NCI-H446 treated with DMSO at 0.1 percent for 48 hours (cell line): ENCODE measurements around the gene RTN4RL1.

Experiments
- DNase-seq: peaks from one replicate; lab custom pipeline; 2025; lab: John Stamatoyannopoulos, UW

Gene RTN4RL1, protein sequence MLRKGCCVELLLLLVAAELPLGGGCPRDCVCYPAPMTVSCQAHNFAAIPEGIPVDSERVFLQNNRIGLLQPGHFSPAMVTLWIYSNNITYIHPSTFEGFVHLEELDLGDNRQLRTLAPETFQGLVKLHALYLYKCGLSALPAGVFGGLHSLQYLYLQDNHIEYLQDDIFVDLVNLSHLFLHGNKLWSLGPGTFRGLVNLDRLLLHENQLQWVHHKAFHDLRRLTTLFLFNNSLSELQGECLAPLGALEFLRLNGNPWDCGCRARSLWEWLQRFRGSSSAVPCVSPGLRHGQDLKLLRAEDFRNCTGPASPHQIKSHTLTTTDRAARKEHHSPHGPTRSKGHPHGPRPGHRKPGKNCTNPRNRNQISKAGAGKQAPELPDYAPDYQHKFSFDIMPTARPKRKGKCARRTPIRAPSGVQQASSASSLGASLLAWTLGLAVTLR

DNA sequence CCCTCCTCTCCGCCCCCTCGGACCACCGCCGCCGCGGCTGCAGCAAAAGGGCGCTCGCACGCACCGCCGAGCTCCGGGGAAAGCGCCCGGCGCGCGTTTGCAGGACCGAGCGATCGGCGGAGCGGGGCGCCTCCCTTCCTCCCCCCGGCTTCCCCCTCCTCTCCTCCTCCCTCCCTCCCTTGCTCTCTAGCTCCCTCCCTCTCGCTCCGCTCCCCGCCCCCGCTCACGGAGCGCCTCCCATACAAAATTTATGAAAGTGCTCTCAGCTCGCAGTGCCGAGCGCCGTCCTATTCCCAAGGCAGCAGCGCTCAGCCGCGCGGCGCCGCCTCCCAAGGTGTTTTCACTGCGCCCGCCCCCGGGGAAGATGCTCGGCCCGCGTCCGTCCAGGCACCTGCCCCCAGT lies at the start of gene RTN4RL1:
Gene RTN4RL1, minus strand, starts transcription at position 115 of the 402 bp plus-strand sequence. CDS start 469 bp downstream, outside the sequence.
- no peak for DNase-seq

DNA sequence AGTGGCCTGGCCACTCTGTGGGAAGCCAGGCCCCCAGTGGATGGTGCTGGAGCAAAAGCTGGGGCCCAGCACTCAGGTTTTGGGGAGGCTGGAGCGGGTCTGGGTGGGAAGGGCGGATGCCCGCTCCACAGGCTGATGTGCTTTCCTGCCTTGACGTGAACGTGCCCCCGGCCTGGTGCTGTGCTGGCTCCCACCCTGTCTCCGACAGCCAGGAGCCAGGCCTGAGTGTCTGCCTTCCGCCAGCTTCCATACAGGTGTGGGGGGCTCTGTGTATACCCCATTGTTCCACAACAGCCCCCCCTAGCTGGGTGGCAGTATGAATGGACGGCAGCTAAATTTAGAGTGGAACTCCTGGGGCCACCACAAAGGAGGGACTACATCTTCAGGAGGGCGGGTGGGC lies 49.8 kb upstream of the RTN4RL1 start:
- no peak for DNase-seq

DNA sequence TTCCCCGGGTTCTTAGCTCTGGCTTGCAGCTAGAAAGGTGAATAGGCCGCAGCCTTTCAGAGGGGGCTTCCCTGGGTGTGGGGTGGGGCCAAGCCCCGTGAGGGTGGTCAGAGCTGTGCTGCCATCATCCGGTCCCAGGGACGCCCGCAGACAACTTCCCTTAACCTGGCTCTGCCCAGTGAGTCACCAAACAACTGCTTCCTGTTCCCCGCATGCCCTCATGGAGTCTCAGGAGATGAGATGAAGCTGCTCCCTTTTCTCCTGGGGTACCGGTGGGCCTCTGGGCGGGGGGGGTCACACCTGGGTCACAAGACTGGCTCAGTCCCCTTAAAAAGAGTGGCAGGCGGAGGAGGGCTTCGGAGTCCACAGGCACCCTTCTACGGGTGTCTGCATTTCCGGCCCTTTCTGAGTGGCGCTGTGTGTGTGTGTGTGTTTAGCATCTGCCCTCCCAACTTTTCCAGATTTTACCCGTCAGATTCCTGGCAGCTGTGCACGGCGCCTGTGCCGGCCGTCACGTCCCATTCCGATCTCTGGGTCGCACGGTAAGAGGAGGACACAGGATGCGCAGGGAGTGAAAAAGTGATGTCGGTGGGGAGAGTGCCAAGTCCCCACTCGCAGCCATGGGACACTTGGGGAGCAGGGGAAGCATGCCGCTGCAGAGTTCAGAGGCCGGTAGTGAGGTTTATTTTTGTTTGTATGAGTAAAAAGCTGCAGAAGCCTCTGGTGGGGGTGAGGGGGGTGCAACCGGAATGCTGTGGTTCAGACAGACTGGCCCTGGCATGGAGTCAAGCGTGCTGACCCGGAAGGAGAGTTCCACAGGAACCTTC lies 46.5 kb upstream of the RTN4RL1 start:
- no peak for DNase-seq

DNA sequence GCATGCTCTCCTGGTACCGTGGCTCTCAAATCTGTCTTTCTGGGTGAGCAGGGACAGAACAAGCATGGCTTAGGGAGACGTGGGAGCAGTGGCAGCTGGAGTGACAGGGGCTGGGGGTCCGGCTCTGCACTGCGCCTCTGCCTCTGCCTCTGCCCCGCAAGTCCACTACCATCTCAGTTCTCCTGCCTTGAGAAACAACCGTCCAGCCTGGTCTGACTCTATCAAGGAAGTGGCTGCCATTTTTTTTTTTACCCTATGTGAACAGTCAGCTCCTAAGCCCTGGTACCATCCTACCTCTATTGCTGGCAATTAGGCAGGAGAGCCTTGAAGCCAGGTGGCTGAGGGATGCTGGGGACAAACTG lies 45.9 kb upstream of the RTN4RL1 start:
- DNase-seq, result no peak

DNA sequence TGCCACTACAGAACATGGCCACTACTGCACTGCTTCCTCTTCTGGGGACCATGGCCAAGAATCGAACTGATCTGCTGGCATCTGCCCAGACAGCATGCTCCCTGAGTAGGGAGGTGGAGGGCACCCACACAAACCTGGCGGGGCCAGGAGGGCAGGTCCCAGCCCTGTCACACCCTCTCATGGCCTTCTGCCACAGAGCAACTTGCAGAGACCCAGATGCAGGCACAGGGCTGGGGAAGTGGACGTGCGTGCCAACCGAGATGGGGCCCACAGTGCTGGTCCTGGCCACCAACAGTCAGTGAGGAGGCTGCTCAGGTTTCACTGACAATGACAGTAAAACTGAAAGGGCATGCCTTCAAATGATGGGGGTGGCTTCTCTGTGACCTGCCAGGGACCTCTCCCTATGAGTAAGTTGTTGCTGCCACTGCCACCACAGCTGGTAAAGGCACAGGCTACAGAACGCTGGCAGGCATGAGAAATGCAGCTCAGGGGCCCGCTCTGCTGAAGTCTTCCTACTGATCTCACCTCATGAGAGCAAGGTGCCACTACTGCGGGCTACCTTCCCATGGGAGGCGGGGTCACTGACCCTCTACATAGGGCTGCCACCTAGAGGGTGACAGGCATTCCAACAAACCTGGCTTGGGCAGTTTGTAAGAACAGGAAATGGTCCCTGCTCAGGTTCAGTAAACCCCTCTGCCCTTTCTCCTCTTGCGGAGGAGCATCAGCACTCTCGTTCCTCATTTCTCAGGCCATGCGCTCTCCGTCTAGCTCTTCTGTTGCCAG lies 45.3 kb upstream of the RTN4RL1 start:
- no peak for DNase-seq

DNA sequence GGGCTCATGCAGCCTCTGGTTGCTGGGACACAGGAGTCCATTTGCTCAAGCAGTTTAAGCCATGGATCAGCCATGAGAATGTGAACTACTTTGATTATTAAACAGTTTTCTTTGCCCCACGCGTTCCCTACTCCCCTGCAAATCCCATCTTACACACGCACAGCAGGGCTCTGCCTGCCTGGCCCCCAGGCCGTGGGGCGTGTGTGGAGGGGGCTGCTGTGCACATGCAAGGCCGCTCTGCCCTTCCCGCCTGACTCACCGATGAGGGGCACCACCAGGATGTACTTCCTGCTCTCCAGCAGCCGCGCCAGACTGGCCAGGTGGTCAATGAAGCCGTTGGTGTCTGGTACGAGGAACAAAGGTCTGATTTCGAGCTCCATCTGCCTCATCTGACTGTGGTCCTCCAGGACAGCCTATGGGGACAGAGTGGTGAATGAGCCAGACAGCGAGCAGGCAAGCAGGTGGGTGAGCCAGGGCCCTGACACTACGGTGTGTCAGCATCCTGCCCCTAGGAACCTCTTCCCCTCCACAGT lies 43.5 kb upstream of the RTN4RL1 start:
- no peak for DNase-seq

DNA sequence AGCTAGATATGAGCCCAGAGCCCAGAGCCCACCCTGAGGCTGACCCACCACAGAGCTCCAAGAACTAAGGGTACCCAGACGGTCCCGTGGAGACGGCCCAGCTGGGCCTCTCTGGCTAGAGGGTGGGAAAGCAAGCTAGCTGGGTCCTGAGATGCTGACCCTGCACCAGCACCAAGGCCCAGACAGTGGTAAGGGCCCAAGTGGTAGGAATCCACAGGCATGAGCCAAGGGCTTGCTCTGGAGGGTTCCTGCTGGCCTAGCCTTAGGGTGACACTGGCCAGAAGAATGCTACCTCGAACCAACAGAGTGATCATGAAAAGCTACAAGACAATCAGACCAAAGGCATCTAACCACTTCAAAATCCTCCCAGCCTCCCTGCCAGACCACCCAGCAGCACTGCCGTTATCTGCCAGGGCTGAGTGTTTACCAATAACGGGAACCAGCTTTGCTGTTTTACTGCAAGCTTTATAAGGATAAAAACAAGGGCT lies 42.9 kb upstream of the RTN4RL1 start:
- no peak for DNase-seq

DNA sequence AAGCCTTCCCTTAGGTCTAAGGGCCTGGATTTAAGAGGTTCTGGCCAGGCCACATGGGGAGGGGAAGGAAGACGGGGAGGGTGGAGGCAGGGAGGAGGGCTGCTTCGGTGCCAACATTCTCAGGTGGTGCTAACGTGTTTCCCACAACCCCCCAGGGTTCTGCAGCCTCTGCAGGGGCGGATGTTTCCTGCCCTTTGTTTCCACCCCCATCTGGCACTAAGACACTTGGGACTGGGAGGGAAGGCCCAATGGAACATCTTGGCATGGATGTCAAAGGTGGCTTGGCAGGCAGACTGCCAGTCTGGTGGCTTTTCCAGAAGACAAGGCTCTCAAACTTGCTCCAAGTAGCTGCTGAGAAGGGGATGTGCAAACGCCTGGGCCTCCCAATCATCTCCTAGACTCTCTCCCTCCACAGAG lies 42.5 kb upstream of the RTN4RL1 start:
- no peak for DNase-seq

DNA sequence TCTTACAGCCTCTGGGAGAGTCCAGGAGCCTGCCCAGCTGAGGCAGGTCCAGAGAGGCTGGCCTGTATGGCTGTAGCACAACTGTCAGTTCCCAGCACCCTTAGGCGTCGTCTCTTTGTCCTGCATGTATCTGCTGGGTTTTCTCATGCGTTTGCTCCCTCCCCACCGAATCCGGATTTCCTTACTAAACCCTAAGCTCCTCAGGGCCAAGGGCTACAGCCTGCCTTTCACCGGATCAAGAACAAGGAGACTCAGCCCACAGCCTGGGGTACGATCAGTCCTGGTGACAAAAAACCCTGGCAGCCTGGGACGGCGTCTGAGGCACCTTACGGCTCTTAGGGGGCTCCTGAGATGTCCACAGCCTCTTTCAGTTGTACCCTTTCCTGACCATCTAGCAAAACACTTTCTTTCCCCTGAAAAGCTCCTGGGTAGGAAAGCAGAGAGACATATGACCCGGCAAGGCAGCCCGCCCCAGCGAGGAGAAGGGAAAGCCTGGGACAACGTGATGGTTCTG lies 42.0 kb upstream of the RTN4RL1 start:
- no peak for DNase-seq

DNA sequence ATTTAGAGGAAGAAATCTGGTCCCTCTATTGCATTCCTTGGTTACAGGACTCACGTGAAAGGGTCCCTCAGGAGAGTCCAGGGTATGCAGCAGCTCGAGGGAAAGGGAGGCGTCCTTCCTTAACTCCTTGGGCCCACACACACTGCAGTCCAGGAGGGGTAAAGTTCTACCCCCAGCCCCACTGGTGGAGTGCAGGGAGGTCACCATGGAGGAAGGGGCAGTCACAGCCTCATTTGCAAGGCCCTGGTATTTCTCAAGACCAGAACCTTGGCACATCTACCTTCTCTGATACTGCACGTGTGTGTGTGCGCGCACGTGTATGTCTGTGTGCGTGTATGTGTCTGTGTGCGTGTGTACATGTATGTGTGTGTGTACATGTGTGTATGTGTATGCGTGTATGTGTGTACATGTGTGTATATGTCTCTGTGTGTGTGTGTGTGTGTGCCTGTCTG lies 40.8 kb upstream of the RTN4RL1 start:
- DNase-seq, result no peak

DNA sequence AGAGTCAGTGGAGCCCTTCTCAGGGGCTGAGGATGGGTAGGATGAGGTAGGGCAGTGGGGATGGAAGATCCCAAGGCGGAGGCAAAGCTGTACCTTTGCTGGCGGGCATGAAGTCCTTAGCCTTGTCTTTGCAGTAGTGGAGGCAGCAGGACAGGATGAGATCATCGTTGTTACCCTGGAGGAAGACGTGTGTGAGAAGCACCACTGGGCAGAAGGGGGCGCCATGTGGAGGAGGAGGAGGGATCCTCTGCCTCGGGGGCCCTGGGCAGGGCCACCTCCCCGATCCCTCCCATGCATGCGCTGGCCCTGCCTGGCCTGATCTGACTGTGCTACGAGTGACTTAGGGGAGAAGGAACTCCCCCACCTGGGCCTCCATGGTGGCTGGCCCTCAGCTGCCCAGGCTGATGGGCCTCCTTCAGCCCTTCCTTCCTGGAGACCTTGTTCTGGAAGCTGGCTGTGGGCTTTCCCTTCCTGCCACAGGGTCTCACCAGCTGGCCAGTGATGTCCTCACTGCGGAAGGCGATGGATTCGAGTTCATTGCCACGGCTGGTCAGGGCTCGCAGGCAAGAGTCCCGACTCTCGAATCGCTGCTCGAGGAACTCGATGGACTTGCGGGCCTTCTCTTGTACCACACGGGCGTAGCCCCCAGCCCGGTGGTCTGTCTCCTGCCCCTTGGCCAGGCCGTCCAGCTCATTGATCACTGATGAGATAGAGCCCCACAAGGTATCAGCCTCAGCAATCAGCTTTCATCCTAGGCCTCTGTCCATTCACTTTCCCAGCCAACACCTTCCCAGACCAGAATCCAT lies 40.0 kb upstream of the RTN4RL1 start:
- no peak for DNase-seq

DNA sequence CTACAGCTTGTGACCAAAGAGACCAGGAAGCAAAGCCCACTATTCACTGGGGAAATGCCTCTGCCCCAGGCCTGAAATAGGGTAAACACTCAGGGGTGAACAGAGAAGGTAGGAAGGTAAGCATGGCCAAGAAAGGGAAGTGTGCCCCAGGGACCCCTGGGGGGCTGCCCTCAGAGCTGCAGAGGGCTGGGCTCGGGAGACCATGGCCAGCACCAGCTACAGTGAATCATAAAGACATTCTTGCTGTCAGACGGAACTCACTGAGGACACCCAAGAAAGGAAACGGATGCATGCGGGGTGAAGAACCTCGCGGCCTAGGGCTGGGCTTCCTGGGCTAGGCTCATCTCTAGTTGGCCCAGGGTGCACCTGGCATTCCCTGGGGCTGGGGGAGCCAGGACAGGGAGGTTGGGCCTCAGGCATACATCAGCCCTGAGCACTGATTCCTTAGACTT lies 39.4 kb upstream of the RTN4RL1 start:
- no peak for DNase-seq

DNA sequence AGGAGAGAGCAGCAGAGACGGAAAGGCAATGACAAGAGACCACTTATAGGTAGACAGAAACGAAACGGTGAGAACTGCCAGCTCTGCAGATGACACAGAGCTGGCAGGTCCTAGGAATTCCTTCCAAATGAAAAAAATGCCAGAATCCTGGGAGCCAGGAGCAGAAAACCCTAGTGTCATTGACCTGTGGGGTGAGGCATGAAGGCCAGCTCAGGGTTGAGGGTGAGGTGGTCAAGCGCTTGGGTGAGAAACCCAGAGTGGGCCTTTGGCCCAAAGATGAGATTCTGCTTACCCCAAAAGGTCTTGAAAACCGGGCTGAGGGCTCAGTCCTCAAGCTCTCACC lies 39.0 kb upstream of the RTN4RL1 start:
- DNase-seq, result no peak

DNA sequence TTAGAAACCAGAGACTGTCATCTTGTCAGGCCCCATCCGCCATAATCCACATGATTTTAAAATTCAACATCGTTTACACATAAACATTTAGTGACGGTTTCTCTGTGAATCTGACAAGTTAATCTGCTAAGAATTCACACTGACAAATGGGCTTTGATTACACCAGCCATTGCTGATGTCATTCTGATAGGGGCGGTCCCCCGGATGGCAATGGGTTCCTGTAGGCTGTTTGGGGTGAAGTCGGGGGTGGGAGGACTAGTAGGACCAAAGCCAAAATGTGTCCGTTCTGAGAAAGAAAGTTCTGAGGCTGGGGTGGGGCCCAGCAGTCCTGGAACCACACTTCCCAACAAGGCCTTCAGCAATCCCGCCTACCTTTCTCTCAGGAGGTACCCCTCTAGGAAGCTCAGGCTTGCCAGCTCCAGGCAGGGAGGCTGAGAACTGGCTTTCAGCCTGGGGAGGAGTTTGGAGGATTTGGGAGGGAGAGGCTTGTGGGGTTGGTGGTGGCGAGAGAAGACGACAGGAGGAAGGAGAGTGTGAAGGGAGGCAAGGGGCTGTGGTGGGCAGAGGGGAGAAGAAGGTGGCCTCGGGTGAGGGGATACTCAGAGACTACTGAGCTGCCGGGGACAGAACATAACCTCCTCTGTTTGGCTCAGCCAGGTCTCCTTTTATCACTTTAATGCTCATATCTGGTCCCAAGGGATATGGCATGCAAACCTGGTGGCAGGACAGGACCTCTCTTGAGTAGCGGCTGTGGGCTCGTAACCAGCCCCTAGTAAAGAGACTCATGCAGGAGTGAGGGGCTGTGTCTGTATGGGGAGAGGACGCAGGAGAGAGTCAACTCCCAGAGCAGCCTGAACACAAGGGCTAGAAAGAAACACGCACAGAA lies 38.4 kb upstream of the RTN4RL1 start:
- DNase-seq, result no peak

DNA sequence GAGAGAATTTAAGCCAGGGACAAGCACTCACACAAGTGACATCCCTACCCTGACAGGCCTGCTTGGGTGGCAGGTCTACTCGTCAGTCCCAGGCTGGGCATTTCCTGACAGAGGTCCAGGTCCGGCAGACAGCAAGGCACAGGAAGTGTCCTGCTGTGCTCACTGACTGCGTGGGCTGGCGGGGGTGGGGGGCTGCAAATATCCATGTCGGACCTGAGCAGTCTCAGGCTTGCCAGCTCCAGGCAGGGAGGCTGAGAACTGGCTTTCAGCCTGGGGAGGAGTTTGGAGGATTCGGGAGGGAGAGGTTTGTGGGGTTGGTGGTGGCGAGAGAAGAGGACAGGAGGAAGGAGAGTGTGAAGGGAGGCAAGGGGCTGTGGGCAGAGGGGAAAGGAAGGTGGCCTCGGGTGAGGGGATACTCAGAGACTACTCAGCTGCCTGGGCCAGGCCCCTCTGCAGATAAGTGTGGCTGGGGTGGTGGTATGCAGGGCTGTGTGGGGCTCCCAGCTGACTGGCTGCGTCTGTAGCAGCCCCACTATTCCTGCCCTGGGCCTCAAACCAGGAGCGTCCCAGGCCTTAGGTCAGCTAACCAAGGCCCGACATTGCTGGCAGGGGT lies 37.5 kb upstream of the RTN4RL1 start:
- no peak for DNase-seq

DNA sequence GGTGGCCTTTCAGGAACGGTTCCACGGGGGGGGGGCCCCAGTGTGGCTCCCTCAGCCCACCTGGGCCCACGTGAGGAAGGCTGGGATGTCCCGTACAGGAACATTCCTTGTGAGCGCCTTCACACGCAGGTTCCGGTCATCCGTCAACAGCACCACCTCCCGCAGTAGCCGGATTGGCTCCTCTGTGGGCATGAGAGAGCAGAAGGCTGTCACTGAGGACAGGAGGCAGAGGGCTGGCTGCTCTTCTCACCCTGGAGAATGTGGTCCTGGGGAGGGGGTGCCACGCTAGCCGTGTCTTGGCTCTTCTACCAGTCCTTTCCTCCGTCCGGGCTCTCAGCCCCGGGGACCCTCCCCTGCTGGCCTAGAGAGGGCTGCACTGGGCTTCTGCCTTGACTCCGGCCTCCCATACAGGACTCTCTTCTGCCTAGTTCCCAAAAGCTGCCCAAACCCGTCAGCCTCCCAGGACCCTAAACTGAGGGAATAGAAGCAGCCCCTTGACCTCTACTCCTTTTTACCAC lies 36.4 kb upstream of the RTN4RL1 start:
- DNase-seq, result no peak

DNA sequence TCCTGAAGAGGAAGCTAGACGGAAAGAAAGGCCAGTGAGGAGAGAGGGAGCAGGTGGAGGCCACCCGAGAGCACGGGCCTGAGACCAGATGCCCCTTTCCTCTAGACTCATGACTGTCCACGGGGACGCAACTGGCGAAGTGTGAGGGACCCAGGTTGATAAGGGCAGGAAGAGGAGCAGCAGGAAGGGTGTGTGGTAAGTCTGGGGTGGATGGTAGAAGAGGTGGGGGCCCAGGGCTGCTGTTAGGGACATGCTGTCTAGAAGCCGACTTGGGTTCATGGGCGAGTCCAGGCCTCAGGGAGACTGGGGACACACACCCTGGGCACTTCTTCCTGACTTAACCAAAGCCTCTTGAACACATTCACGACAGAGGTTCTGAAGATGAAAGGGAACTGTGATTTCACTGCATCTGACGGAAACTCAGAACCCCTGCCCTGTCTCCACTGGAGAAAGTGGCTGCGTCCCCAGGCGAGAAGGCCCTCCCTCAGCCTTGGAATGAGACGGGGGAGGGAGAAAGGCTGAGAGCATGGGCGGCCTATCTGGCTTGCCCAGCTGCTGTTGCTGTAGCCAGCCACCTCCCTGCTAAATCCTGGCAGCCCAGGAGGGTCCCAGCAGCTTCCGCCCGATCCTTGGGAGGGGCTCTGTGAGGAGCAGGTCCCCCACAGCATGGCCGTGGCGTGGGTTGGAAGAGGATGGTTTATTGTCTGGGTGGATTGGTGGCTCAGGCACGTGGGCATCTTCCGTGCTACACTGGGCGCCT lies 35.7 kb upstream of the RTN4RL1 start:
- no peak for DNase-seq

DNA sequence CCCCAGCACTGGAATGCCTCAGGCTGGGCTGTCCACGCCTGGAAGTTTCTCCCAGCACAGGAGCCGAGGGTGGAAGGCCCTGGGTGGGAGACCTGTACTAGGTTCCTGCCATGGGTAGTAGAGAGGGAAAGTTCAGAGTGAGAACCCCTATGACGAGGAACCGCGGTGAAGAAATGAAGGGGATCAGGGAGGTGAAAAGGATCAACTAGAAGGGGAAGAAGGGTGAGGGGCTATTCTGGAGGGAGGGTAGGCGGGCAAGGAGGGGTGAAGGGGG lies 35.2 kb upstream of the RTN4RL1 start:
- no peak for DNase-seq
